GM21723 (cell line): ENCODE measurements around the gene NRP1.
"Not testable (repeated sequence)": the region's sequence is repeated elsewhere in the genome, so short reads cannot be mapped to it uniquely, and the experiment has no call there.

Source experiments
- ATAC-seq: cut with Tn5 transposase; IDR thresholded peaks from one replicate; pipeline ENCODE4 v1.9.1; 2021; ENCODE audit warnings: mild to moderate bottlenecking, moderate library complexity; ENCODE audit not compliant: unreplicated experiment

NRP1 gene

DNA sequence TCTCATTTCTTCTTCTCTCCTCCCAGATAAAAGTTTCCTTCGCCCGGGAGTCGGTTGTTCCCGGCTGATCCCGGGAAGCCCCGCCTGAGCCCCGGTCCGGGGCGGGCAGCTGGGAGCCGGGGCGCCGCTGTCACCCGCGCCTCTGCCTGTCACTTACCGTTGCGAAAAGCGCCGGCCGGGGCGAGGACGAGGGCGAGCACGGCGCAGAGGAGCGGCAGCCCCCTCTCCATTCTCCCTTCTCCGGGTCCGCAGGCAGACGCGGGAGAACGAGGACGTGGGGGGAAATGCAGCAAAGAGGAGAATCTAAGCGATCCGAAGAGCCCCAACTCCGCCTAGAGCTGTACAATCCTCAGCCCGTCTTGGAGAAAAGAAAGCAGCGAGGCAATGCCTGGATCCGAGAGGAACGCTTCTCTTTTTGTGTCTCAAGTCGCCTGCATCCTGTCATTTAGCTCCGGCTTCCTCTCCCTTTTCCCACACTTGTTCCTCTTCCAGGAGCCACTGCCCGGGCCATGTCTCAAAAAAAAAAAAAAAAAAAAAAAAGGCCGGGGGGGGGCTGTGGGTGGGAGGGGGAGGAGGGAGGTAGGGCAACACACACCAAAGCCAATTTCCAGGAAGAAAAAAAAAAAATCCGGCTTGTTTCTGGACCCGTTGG, at the start of gene NRP1:
Gene NRP1, minus strand, starts transcription at position 515 of the 652 bp plus-strand sequence. Its CDS starts 285 bp downstream, at position 230.
- no peak for ATAC-seq

DNA sequence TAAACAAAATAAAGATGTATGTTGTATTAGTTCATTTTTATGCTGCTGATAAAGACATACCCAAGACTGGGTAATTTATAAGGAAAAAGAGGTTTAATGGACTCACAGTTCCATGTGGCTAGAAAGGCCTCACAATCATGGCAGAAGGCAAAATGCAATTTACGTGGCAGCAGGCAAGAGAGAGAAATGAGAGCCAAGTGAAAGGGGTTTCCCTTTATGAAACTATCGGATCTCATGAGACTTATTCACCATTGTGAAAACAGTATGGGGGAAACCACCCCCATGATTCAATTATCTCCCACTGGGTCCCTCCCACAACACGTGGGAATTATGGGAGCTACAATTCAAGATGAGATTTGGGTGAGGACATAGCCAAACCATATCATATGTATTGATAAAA, 49.7 kb upstream of the NRP1 start:
- not testable (repeated sequence) for ATAC-seq

DNA sequence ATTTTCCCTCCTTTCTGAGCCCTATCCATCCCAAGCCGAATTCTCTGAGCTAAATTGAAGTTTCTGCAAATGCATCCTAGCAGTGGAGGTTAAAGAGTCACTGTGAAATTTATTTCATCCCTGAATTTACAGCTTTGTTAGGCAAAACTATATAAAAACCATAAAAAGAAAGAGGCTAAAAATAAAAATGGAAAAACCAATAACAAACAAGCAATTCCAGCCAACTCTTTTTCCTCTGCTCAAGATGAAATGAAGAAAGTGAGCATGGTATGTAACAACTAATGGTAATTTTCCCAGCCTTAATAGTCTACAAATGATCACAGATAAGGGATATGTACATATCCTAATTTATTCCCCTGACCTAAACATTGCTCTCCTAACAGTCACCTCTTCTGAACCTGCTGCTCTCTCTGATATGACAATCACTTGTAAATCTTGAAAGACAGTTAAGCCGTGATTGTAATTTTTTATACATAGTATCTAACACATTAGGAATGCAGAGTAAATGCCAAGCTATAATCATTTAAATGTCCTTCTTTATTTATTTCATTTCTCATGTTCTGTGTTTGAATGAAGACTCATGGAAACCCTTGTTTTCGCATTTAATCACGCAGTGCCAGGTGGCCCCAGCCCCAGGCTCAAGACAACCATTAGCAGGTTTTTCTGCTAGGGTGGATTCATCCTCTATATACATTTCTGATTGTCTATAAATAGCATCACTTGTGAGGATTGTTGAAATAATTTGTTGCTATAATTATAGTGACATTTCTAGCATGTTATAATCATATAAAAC, 48.6 kb upstream of the NRP1 start:
- no peak for ATAC-seq

- ATAC-seq = no peak
These were observed 47.7 kb upstream of the NRP1 start for GRCh38 chr10:33382216-33382600.

GRCh38 chr10:33381451-33382215, 47.2 kb upstream of the NRP1 start:
- no peak for ATAC-seq

- ATAC-seq = no peak
These were observed 43.2 kb upstream of the NRP1 start for GRCh38 chr10:33377658-33378025.

DNA sequence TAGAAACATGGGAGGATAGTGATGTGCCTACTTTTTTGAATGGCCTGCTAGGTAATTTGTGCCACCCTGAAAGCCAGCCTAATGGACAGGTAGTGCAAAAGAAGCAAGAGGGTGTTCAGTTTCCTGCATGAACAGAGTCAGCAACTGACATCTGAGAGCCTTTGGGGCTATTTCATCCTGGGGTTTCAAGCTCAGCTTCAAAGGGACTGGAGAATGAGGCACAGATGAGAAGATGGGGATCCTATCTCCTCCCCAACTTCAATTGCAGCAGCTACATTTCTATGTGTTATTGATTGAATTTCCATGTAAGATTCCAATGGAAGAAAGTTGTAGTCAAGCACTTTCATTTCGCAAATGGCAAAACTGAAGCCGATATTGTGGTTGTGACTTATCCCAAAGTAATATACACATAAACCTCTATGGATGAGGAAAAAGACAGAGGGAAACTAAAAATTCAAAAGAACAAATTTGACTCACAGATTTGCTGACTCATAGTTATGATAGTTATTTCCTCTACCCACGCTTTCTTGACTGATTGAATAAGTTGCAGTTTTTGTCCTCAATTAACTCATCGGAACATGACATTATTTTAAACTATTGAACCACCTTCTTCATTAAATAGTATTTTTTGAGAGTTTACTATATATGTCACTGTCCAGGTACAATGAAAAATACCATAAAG, 42.6 kb upstream of the NRP1 start:
- no peak for ATAC-seq

DNA sequence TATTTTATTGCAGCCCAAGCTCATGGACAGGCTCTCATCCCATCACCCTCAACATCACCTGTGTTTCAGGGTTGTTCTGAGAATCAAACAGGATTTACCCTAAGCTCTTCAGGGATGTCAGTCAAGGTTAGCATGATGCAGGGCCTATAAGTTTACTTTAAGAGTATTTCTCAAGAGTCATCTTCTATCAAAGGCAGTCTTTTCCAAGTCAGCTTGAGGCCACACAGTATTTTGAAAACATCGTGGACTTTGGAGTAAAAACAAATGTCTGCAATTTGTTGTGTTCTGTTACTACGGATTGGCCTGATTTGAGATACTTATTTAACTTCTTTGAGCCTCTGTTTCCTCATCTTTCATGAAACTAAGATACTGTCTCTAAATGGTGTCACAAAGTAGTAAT, 42.0 kb upstream of the NRP1 start:
- ATAC-seq = no peak

GRCh38 chr10:33373263-33373662, 38.8 kb upstream of the NRP1 start:
- ATAC-seq = no peak

DNA sequence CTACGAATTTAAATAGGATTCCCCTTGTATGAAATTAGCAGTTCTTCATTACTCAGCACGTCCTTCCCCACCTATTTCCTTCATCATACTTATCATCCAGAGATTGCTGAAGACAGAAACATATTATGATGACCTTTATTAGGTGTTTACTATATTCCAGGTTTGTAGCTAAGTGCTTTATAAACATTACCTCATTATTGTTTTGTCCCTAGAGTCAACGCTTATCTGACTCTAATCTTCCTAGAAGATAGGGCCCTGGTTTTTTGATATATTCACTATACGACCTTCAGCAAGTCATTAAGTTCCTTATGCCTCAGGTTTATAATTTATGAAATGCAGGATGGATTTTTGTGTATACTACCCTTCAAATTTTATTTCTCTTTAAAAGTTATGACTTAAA, 36.8 kb upstream of the NRP1 start:
- ATAC-seq = no peak

DNA sequence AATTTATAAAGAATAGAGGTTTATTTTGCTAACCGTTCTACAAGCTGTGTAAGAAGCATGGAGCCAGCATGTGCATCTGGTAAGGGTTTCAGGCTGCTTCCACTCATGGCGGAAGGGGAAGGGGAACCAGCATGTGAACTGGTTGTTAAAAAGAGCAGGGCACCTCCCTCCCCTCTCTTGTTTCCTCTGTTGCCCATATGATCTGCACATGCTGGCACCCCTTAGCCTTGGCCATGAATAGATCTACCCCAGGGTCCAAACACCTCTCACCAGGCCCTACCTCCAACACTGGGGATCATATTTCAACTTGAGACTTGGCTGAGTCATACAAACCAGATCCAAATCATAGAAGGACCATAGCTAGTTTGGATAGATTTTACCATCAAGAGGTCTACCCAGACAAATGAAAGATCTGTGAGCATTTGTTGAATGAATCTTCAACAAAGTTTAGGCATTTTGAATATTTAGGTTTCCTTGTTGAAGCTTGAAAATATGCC, 36.0 kb upstream of the NRP1 start:
- ATAC-seq = no peak

- ATAC-seq = no peak
These were observed 33.6 kb upstream of the NRP1 start for GRCh38 chr10:33368086-33368485.

DNA sequence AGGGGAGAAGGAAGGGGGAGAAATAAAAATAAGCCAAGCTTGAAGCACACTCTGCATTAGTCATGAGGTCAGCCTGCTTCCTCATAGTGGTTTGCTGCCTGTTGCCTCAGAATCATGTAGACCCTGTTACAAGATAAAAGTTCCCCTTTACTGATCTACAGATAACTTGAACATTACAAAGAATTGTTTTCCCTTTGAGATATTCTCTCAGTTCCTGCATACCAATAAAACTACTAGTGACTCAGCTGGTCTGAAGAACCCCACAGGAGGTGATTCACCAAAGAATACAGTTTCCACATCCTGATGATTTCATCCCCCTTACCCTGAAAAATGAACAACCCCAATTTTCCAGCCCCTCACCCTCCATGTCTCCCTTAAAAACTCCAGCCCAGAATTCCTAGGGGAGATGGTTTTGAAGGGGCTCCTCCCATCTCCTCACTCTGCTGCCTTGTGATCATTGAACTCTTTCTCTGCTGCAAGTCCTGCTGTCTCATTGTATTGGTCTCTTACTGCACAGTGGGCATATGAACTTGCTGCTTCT, 31.5 kb upstream of the NRP1 start:
- no peak for ATAC-seq

DNA sequence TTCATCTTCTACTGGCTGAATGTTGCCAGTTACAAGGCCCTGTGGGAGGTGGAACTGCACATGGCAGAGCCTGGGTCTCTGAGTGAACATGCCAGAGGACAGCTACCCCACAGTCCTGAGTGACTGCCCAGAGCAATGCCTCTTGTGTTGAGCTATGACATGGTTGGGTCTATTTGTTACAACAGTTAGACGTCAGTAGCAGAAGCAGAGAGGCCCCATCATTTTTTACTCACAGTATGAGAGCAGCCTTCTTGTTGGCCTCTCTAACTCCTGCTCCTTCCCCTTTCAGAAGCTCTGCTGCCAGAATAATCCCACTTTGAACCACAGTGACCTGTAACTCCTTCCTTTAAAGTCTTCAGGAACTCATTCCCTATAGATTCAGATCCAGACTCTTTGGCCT, 30.8 kb upstream of the NRP1 start:
- no peak for ATAC-seq

- ATAC-seq = no peak
These were observed 28.6 kb upstream of the NRP1 start for GRCh38 chr10:33363106-33363505.

DNA sequence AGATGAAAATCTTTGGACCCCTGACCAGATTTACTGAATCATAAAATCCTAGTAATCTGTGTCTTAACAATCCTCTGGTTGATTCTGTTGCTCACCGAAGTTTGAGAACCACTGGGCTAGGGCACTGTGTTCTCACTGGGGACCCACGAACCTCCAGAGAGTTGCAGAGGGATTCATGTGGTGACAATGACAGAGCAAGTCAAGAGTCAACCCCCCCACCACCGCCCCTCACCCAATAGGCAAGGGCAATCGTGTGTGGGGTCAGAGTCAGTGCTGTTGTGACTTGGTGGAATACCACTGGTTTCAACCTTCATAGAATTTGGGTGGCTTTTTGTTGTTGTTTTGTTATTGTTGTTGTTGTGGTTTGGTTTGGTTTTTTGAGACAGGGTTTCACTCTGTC, 23.5 kb upstream of the NRP1 start:
- ATAC-seq = no peak

DNA sequence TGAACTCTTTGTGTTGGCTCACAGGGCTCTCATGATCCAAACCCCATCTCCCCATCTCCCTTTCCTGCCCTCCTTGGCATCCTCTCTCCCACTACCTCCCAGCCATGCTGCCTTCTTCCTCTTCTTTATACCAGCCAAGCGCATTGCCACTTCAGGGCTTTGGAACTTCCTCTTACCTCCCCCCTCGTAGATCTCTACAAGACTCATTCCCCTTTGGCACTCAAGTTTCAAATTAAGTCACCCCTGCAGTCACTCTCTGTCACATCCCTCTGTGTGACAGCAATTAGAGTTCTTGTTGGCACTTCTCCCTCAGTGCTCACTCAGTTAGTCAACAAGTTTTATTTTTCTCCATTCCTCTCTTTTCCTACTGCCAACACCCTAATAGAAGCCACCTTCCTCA, 20.8 kb upstream of the NRP1 start:
- ATAC-seq = no peak

- ATAC-seq = no peak
These were observed 19.4 kb upstream of the NRP1 start for GRCh38 chr10:33353853-33354252.

- no peak for ATAC-seq
These were observed 18.9 kb upstream of the NRP1 start for GRCh38 chr10:33353334-33353733.

- ATAC-seq = no peak
These were observed 18.1 kb upstream of the NRP1 start for GRCh38 chr10:33352615-33353014.

DNA sequence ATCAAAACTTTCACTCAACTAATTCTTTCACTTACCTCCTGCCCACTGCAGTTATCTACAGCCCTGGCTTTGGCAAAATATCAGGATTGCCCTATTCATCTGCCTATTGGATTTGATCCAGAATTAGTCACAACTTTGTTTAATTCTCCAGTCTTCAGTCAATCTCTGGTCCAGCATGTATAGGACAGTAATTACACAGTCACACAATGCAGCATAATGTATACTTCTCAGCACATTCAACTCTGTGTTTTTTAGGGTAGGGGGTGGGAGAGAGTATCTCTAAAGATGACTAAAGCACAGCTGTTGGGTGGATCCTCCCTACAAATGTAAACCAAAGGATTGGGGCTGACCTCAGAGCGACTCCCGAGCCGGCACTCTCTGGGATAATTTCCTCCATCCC, 17.7 kb upstream of the NRP1 start:
- no peak for ATAC-seq
